ENCODE results near the gene RAB40C. TPM values are rescaled to one million over a fixed set of nuclear protein-coding genes. Genes with fewer than 3 reads are reported as not detected.

The RAB40C gene
- polyA plus RNA-seq, 1 donor (not counting 4 experiments of a cell fraction or from before 2014, with no cell fraction given), result 4.0 TPM

DNA sequence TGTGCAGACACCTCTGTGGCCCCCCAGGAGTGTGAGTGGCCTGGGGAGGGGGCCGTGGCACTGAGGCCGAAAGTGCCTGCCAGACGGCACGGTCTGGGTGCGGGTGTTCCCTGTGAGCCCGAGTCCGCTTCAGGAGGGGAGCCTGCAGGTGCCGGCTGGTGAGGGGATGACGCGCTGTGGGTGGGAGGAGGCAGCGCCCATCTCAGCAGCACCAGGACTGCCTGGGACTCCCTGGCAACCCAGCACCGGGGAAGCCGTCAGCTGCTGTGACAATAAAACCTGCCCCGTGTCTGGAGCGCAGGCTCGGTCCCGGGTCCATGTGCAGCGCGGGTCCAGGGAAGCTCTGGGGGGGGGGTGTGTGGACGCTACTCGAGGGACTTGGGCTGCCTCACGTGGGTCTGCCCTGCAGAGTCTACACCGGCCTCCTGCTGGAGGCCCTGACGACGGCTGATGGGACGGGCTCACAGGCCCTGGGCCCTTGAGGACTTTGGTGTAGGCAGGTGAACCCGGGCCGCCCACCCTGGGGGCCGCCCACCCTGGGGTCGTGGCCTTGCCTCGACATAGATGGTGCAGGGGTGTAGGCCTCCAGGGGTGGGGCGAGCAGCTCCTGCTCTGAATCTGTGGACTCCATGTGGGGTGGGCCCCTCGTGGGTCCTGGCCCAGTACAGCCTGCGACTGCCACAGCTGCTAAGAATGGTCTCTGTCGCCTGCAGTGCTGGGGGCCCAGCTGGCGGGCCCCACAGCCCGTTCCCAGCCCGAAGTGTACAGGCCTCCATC is 5.9 kb upstream of the RAB40C start:
- Histone ChIP-seq H2AFZ (ENCODE audit: control insufficient read depth, low read length) (no peak overlapping the region), H3K79me2 (ENCODE audit: control insufficient read depth, insufficient read depth, low read length) (peaks cover 7% of the 10 kb centered on the region), H3K36me3 (ENCODE audit: control insufficient read depth in 2 of 2, extremely low read depth in 1 of 2, insufficient read depth in 2 of 2, low read length in 2 of 2) (peaks cover 0 to 4% of the 10 kb centered on the region in 2 experiments), H3K4me2 (ENCODE audit: control insufficient read depth, extremely low read depth, insufficient read depth, low read depth, low read length) (no peak overlapping the region), H3K27me3 (ENCODE audit: control insufficient read depth, extremely low read depth, insufficient read depth, low read length) (peaks cover 3% of the 10 kb centered on the region), H3K9me3 (ENCODE audit: control insufficient read depth, low read depth, low read length) (no peaks in the 10 kb centered on the region), H3K4me3 (ENCODE audit: control insufficient read depth in 2 of 3, extremely low read depth in 1 of 3, insufficient read depth in 2 of 3, low read depth in 1 of 3, low read length in 3 of 3) (no peak overlapping the region), H4K20me1 (ENCODE audit: control insufficient read depth, extremely low read depth, insufficient read depth, low read length) (peaks cover 2% of the 10 kb centered on the region), H3K27ac (ENCODE audit: control insufficient read depth, insufficient read depth, low read length) (no peak overlapping the region), H3K9ac (ENCODE audit: control insufficient read depth, extremely low read depth, insufficient read depth, low read length) (no peak overlapping the region), H3K4me1 (ENCODE audit: control insufficient read depth, extremely low read depth, insufficient read depth, low read length) (peaks cover 13% of the 10 kb centered on the region), H3K9me1 (ENCODE audit: control insufficient read depth, extremely low read depth, insufficient read depth, low read length) (no peaks in the 10 kb centered on the region)
- no peak for FAIRE-seq
- dilution Hi-C loops (cut with MboI; ENCODE audit: extremely low pct_ligation_motif_present, low sequenced_read_pairs), result no loop called here
- TF ChIP-seq EZH2 (IDR thresholded peaks at IDR 0.05; ENCODE audit: low read length), result no peak
- no peak for DNase-seq (ENCODE audit: low read depth, low spot score)

DNA sequence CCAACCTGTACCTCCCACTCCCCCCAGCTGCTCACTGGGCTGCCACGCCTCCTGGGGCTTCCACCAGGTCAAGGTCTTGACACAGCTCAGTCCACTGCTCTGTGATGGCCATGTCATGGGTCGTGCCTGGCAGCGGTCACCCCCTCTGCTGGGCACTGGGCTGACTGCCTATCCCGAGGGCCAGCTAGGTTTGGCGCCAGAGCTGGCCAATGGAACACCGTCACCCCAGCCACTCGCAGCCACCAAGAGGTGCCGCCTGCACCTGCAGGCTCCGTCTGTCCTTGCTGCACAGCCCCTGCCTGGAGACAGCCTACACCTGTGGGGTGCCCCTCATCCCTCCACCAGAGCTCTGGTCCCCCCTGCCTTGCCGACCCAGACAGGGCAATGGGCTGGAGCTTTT is 4.5 kb upstream of the RAB40C start:
- H3K9me1 ChIP-seq (ENCODE audit: control insufficient read depth, extremely low read depth, insufficient read depth, low read length), result no peaks in the 10 kb centered on the region
- H3K9ac ChIP-seq (ENCODE audit: control insufficient read depth, extremely low read depth, insufficient read depth, low read length), result no peak overlapping the region
- peaks cover 2% of the 10 kb centered on the region for H4K20me1 ChIP-seq (ENCODE audit: control insufficient read depth, extremely low read depth, insufficient read depth, low read length)
- FAIRE-seq (no peak), DNase-seq (ENCODE audit: low read depth, low spot score) (no peak)
- H3K27me3 ChIP-seq (ENCODE audit: control insufficient read depth, extremely low read depth, insufficient read depth, low read length), result peaks cover 3% of the 10 kb centered on the region
- no peak overlapping the region for H2AFZ ChIP-seq (ENCODE audit: control insufficient read depth, low read length)
- dilution Hi-C loops (cut with MboI; ENCODE audit: extremely low pct_ligation_motif_present, low sequenced_read_pairs), result no loop called here
- TF ChIP-seq EZH2 (IDR thresholded peaks at IDR 0.05; ENCODE audit: low read length), result no peak
- TF ChIP-seq, protein P1, sequence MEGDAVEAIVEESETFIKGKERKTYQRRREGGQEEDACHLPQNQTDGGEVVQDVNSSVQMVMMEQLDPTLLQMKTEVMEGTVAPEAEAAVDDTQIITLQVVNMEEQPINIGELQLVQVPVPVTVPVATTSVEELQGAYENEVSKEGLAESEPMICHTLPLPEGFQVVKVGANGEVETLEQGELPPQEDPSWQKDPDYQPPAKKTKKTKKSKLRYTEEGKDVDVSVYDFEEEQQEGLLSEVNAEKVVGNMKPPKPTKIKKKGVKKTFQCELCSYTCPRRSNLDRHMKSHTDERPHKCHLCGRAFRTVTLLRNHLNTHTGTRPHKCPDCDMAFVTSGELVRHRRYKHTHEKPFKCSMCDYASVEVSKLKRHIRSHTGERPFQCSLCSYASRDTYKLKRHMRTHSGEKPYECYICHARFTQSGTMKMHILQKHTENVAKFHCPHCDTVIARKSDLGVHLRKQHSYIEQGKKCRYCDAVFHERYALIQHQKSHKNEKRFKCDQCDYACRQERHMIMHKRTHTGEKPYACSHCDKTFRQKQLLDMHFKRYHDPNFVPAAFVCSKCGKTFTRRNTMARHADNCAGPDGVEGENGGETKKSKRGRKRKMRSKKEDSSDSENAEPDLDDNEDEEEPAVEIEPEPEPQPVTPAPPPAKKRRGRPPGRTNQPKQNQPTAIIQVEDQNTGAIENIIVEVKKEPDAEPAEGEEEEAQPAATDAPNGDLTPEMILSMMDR (optimal IDR thresholded peaks at IDR 0.05 in 1 of 3, IDR thresholded peaks at IDR 0.05 in 1 of 3, conservative IDR thresholded peaks at IDR 0.05 in 1 of 3; ENCODE audit: extremely low read depth in 1 of 3, insufficient read depth in 2 of 3, low read length in 3 of 3), result peak in 1 of 3 experiments; percentile 15
- H3K27ac ChIP-seq (ENCODE audit: control insufficient read depth, insufficient read depth, low read length), result no peak overlapping the region
- H3K36me3 ChIP-seq (ENCODE audit: control insufficient read depth in 2 of 2, extremely low read depth in 1 of 2, insufficient read depth in 2 of 2, low read length in 2 of 2), result peaks cover 0 to 2% of the 10 kb centered on the region in 2 experiments
- H3K9me3 ChIP-seq (ENCODE audit: control insufficient read depth, low read depth, low read length), result no peaks in the 10 kb centered on the region
- H3K4me1 ChIP-seq (ENCODE audit: control insufficient read depth, extremely low read depth, insufficient read depth, low read length), result peaks cover 13% of the 10 kb centered on the region
- no peak overlapping the region for H3K4me2 ChIP-seq (ENCODE audit: control insufficient read depth, extremely low read depth, insufficient read depth, low read depth, low read length)
- H3K4me3 ChIP-seq (ENCODE audit: control insufficient read depth in 2 of 3, extremely low read depth in 1 of 3, insufficient read depth in 2 of 3, low read depth in 1 of 3, low read length in 3 of 3), result no peak overlapping the region
- H3K79me2 ChIP-seq (ENCODE audit: control insufficient read depth, insufficient read depth, low read length), result peaks cover 9% of the 10 kb centered on the region

Measured in keratinocyte (primary cell).